Measurements from ENCODE around the gene CLEC18C.
"Not testable (repeated sequence)": the region's sequence is repeated elsewhere in the genome, so short reads cannot be mapped to it uniquely, and the experiment has no call there.

The CLEC18C gene

DNA sequence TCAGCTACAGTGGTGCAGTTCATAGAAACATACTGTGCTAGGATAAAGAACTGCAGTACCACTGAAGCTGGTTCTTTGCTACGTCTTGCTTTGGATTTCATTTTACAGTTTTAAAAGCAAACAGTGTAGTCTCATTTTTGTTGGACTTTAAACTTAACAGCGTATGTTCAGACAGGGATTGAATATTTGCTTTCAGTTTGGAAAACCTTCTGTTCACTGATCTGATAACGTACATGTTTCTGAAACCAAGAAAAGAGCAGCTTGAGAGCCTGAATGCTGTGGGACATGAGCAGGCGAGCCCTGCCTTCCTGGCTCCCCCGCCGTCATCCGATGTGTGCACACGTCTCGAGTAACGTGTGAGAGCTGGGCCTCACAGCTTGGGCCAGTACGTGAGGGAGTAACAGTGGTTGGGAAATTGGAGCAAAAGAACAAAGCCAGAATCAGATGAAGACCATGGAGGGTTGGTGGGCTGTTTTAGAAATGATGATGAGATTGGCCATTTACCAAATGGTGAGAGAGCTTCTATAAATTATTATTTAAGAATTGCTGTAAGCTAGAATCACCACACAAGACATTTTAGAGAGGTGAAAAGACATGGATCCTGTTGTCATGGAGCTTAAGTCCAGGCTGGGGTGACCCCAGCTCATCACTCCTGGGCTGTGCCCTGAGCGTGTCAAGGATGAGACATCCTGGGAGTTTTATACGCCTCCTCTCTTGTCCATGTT is 20.8 kb upstream of the CLEC18C start:
- Mint-ChIP-seq H3K9me3 (no peaks in the 10 kb centered on the region), H3K27me3 (no peaks in the 10 kb centered on the region), H3K27ac (no peak overlapping the region), H3K4me1 (no peaks in the 10 kb centered on the region), H3K36me3 (peaks cover 47 to 48% of the 10 kb centered on the region in 2 donors), H3K4me3 (no peak overlapping the region)
- DNase-seq, result no peak
- ATAC-seq (replicated peaks), result no peak

DNA sequence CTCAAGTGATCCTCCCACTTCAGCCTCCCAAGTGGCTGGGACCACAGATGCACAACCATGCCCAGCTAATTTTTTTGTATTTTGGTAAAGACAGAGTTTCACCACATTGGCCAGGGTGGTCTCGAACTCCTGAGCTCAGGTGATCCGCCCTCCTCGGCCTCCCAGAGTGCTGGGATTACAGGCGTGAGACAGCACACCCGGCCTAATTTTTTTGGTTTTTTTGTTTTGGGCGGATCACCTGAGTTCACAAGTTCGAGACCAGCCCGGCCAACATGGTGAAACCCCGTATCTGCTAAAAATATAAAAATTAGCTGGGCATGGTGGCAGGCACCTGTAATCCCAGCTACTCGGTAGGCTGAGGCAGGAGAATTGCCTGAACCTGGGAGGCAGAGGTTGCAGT is 18.9 kb upstream of the CLEC18C start:
- not testable (repeated sequence) for ATAC-seq (replicated peaks); H3K4me3 Mint-ChIP-seq; H3K9me3 Mint-ChIP-seq; H3K4me1 Mint-ChIP-seq; H3K27me3 Mint-ChIP-seq; DNase-seq; H3K27ac Mint-ChIP-seq
- peaks cover 34 to 37% of the 10 kb centered on the region in 2 donors for H3K36me3 Mint-ChIP-seq

DNA sequence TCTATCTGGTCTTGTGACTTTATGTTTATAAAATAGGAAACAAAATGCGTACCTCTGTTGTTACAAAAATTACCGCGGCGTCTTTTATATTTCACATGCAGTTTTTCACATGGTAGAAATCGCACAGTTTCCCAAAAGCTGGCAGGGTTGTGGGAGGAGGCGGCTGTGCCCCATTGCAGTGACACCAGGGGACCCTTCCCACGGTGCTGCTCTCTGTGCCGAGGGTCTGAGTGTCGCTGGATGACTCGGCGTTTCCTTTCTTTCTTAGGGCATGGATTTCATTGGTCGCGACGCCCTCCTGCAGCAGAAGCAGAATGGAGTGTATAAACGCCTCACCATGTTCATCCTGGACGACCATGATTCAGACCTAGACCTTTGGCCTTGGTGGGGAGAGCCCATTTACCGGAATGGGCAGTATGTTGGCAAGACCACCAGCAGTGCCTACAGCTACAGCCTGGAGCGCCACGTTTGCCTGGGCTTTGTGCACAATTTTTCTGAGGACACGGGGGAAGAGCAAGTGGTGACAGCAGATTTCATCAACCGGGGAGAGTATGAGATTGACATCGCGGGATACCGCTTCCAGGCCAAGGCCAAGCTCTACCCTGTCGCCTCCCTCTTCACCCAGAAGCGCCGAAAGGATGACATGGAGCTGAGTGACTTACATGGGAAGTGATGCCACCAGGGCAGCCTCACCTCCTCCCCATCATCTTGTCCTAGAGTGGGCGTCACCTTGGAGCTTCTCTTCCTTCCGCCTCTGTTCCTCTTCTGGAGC is 17.2 kb upstream of the CLEC18C start:
- no peak for DNase-seq
- ATAC-seq (replicated peaks), result no peak
- H3K27me3 Mint-ChIP-seq, result no peaks in the 10 kb centered on the region
- no peak overlapping the region for H3K27ac Mint-ChIP-seq
- H3K36me3 Mint-ChIP-seq, result peaks cover 27 to 28% of the 10 kb centered on the region in 2 donors
- H3K4me1 Mint-ChIP-seq, result no peaks in the 10 kb centered on the region
- no peaks in the 10 kb centered on the region for H3K9me3 Mint-ChIP-seq
- H3K4me3 Mint-ChIP-seq, result no peak overlapping the region

DNA sequence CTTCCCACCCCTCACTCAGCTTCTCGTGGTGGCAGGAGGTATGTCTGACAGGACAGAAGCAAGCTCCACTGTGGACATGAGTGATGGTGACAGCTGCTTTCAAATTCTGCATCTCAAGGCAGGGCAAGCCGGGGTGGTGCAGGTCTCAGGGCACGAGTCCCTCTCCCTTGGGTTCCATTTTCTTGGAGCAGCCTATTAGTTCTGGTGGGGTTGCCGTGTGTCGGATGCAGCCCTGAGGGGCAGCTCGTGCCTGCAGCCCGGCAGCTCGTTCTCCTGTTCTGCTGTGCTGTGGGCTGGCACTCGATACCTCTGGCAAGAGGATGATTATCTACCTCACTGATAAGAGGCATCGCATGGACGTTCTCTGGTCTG is 16.5 kb upstream of the CLEC18C start:
- DNase-seq, result no peak
- Mint-ChIP-seq H3K27ac (peak overlapping the region; percentile 63), H3K4me3 (no peak overlapping the region), H3K36me3 (peaks cover 21 to 27% of the 10 kb centered on the region in 2 donors), H3K27me3 (no peaks in the 10 kb centered on the region), H3K4me1 (no peaks in the 10 kb centered on the region), H3K9me3 (no peaks in the 10 kb centered on the region)
- no peak for ATAC-seq (replicated peaks)

DNA sequence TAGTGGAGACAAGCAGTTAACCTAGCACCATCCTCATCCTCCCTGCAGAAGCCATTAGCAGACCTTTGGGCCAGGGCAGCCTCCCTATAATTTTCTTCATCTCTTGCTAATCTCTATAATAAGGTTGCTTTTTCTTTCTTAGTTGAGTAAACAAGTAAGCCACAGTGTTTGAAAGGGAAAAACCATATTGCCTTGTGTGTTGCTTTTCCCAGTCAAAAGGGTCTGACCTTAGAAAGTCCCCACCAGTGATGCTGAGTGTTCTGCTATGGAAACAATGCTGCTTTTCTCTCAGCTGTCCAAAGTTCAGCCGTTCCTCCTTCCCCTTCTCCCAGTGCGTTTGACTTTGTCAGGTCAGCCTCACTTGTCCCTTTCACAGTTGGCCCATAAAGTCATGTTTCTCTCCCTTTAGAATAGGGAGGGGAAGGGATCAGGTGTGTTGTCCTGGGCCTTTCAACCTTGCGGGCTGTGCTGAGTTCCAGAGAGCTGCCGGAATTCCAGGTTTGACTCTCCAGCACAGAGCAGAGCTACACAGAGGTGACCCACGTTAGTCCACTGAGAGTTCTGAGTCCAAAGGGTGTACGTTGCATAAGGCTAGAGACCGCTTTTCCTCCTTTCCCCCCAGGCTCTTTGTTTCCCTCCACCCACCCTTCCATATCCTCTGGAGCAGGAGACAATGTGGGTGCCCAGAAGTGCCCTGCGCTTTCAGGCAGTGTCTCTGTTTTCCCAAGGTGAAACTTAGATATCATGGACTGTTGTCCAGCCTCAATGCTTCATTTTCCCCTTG is 15.9 kb upstream of the CLEC18C start:
- Mint-ChIP-seq H3K36me3 (peaks cover 20 to 27% of the 10 kb centered on the region in 2 donors), H3K27me3 (no peaks in the 10 kb centered on the region), H3K4me1 (no peaks in the 10 kb centered on the region), H3K27ac (peak overlapping the region; percentile 63), H3K4me3 (no peak overlapping the region), H3K9me3 (no peaks in the 10 kb centered on the region)
- DNase-seq (no peak), ATAC-seq (replicated peaks) (no peak)

DNA sequence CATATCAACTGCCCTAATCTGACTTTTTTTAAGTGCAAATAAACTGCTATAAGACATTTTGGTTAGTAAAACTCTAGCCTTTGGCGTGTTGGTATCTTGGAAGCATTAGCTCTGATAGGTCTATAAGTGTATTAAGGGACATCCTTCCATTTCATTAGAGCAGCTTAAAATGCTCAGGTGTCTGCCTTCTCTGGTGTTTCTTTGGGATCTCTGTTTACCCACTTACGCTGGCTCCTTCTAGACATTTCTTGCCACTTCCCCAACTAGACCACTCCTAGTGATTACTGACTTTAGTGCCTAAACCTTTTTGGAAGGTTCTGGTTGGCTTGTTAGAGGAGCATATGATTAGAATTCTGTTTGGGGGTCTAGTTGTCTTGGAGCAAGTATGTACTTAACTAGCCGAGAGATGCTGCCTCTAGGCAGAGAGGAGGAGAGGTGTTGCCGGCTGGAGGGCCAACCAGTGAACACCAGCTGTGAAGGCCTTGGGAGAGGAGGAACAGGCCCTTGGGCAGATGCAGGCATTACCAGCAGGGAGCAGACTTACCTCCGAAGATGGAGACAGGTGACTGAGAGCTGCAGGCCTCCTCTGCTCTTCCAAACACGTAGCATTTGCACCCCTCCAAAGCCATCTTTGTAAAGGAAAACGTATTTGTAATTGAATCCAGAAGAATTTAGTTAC is 15.2 kb upstream of the CLEC18C start:
- Mint-ChIP-seq H3K36me3 (peaks cover 16 to 23% of the 10 kb centered on the region in 2 donors), H3K27ac (no peak overlapping the region), H3K4me1 (no peaks in the 10 kb centered on the region), H3K9me3 (no peaks in the 10 kb centered on the region), H3K4me3 (no peak overlapping the region), H3K27me3 (no peaks in the 10 kb centered on the region)
- ATAC-seq (replicated peaks), result no peak
- DNase-seq, result no peak

DNA sequence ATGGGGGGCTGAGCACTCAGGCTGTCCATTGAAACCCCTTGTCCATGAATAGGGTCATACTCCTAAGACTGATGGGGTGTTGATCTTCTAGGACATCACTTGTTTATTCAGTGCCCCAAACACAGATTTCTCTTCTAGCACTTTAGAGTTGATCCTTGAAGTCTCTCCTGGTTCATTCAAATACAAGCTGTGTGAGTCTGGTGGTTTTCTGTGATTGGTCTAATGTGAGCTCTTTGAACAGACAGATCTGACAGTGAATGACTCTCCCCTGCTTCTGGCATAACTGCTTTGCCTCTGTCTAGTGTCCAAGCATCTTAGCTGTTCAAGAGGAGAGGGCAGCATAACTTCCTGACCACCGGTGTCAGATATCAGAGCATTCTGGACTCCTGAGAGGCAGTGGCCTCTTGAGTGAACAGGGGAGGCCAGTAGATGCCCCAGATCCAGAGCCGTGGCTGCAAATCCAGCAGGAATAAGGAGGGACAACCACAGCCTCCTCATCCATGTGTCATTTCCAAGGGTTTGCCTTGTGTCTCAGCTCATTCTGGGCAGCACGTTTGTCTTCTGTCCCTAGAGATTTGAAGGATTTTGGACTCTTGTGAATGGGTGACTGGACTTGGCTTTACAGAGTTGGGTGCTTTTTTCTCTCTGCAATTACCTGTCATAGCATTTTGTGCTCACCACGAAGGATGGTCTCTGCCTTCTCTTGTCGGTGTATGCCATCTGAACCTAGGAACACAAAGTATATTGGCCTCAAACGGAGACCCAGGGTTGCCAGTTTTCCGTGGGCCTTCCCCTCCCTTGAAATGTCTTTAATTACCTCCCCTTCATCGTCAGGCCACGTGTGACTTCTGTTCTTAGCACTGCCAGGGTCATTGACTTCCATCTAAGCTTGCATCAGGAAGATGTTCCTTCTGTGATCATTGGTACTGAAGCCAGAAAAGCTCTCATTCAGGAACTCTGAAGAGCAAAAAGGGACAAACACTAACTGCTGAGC is 13.9 kb upstream of the CLEC18C start:
- no peaks in the 10 kb centered on the region for H3K9me3 Mint-ChIP-seq
- DNase-seq (no peak), ATAC-seq (replicated peaks) (no peak)
- no peak overlapping the region for H3K4me3 Mint-ChIP-seq
- H3K27ac Mint-ChIP-seq, result no peak overlapping the region
- peaks cover 11 to 20% of the 10 kb centered on the region in 2 donors for H3K36me3 Mint-ChIP-seq
- H3K27me3 Mint-ChIP-seq, result no peaks in the 10 kb centered on the region
- H3K4me1 Mint-ChIP-seq, result no peaks in the 10 kb centered on the region

DNA sequence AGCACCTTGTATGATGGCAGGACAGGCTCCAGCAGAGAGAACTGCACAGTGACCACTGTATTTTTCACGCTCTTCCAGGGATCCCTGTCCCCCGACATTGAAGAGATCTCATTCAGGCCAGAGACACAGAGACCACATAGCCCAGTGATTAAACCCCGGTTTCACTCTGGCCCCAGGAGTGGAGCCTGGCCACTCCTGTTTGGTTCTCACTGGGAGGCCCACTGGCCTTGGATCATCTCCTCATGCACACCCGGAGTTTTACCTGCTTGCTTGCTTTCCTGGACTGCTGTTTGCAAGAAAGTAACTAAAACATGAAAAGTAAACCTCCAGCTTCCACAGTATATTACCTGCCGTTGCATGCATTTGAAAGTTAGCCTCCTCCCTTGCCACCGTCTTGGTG is 13.2 kb upstream of the CLEC18C start:
- Mint-ChIP-seq H3K36me3 (peaks cover 11 to 20% of the 10 kb centered on the region in 2 donors), H3K4me3 (no peak overlapping the region), H3K4me1 (peaks cover 3 to 7% of the 10 kb centered on the region in 2 donors), H3K27me3 (no peaks in the 10 kb centered on the region), H3K9me3 (no peaks in the 10 kb centered on the region), H3K27ac (no peak overlapping the region)
- no peak for DNase-seq
- no peak for ATAC-seq (replicated peaks)

DNA sequence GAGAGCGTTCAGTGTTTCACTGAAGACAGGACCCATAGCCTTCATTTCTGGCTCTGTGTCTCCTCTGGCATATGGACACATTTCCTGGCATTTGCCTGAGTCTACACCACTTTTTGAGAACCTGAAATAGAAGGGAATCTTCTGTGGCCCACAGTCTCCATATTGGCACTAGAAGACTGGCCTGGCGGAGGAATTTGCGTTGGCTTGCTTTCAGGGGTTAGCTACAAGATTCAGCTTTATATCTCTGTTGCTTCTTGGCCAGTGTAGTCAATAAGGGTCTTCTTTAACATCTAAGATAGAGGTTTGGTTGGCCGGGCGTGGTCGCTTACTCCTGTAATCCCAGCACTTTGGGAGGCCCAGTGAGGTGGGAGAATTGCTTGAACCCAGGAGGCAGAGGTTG is 12.8 kb upstream of the CLEC18C start:
- Mint-ChIP-seq H3K9me3 (no peaks in the 10 kb centered on the region), H3K4me1 (peaks cover 3 to 7% of the 10 kb centered on the region in 2 donors), H3K36me3 (peaks cover 11 to 19% of the 10 kb centered on the region in 2 donors), H3K27me3 (no peaks in the 10 kb centered on the region), H3K4me3 (no peak overlapping the region), H3K27ac (no peak overlapping the region)
- DNase-seq, result no peak
- no peak for ATAC-seq (replicated peaks)

DNA sequence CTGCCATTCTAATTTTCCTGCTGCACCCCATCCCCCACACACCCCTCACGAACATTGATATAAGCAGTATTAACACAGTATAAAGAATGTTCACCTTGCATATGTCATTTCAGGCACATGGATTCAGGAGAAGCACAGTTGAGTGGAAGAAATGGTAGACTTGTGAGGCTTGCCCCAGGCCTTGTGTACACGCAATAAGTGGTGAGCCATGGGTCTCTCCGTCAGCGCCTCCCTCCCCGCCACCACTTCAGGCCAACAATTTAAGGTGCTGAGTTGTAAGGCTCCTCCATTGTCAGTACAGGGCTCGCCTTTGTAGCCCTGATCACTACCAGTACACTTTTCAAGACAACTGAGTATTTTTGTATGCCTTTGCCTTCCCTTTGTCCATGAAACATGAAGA is 12.2 kb upstream of the CLEC18C start:
- Mint-ChIP-seq H3K27ac (no peak overlapping the region), H3K36me3 (peaks cover 11 to 17% of the 10 kb centered on the region in 2 donors), H3K27me3 (no peaks in the 10 kb centered on the region), H3K4me3 (no peak overlapping the region), H3K9me3 (no peaks in the 10 kb centered on the region), H3K4me1 (peaks cover 3 to 7% of the 10 kb centered on the region in 2 donors)
- DNase-seq, result no peak
- no peak for ATAC-seq (replicated peaks)

DNA sequence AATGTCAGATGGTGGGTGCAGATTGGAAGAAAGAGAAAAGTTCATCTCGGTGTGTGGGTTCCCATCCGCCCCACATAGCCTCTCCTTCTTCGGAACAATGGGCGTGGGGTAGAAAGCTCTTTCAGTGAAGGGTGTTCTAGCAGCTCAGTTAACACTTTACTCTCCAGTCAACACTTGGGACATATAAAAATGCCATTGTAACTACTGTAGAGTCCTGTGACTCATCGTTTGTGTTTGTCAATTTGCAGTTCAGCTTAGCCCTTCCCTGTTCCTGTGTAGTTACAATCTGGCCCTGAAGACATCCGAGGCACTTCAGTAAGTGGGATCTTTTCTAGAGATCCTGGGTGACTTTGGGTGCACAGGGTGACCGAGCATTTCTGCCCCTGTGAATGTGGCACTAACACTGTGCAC is 11.5 kb upstream of the CLEC18C start:
- Mint-ChIP-seq H3K27me3 (no peaks in the 10 kb centered on the region), H3K27ac (no peak overlapping the region), H3K9me3 (no peaks in the 10 kb centered on the region), H3K36me3 (peaks cover 11 to 17% of the 10 kb centered on the region in 2 donors), H3K4me1 (peaks cover 3 to 7% of the 10 kb centered on the region in 2 donors), H3K4me3 (no peak overlapping the region)
- ATAC-seq (replicated peaks) (no peak), DNase-seq (no peak)

DNA sequence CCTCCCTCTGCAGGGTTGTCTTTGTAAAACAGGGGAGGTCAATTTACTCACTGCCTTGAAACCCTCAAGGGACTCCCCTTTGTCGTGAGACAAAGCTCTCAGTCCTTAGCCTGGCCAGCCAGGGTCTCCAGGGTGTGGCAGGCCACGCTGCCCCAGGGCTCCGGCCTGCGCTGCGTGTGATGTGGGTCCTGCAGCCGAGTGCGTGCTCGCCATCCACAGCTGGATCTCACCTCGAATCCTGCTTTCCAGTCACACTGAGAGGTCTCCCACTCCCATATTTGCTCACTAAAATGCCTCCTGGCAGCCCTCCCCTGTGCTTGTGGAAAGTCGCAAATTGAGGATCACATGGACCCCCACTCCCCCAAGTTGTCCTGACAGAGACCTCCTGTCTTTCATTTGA is 10.0 kb upstream of the CLEC18C start:
- peaks cover 3 to 7% of the 10 kb centered on the region in 2 donors for H3K4me1 Mint-ChIP-seq
- H3K36me3 Mint-ChIP-seq, result peaks cover 11 to 17% of the 10 kb centered on the region in 2 donors
- H3K9me3 Mint-ChIP-seq, result no peaks in the 10 kb centered on the region
- DNase-seq (no peak), ATAC-seq (replicated peaks) (no peak)
- no peak overlapping the region for H3K27ac Mint-ChIP-seq
- H3K4me3 Mint-ChIP-seq, result no peak overlapping the region
- no peaks in the 10 kb centered on the region for H3K27me3 Mint-ChIP-seq

DNA sequence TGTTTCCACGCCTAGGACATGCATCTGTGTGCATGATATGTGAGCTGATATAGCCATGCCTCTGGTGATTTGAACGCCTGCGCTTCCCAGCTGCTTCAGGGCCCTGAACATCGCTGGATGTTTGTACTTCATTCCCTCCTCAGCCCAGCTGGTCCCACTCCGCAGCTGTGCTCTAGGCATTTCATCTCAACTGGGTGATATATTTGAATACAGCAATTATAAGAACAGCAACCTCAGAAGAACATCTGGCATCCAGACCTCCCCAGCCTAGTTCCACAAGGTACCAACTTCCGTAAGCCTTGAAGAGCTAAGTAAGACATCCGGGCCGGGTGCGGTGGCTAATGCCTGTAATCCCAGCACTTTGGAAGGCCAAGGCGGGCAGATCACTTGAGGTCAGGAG is 6.9 kb upstream of the CLEC18C start:
- DNase-seq; H3K9me3 Mint-ChIP-seq; H3K4me3 Mint-ChIP-seq; ATAC-seq (replicated peaks); H3K4me1 Mint-ChIP-seq; H3K27me3 Mint-ChIP-seq: not testable (repeated sequence)
- H3K36me3 Mint-ChIP-seq, result peaks cover 11 to 14% of the 10 kb centered on the region in 2 donors
- H3K27ac Mint-ChIP-seq, result peak overlapping the region; percentile 14

Measured in stimulated activated naive B cell treated with anti-CD40 and anti-IgM and Interleukin-4, amounts not matched to agents 10 μg/mL and 1 μg/mL and 100 μg/mL, for 72 hours (primary cell).